GM21825 (cell line): ENCODE results near the gene PDE6B.
"Not testable (repeated sequence)": the region's sequence is repeated elsewhere in the genome, so short reads cannot be mapped to it uniquely, and the experiment has no call there.

ENCODE experiments used
- ATAC-seq: cut with Tn5 transposase; IDR thresholded peaks from one replicate; pipeline ENCODE4 v1.9.1; 2021; ENCODE audit warnings: mild to moderate bottlenecking, moderate library complexity; ENCODE audit not compliant: unreplicated experiment

The PDE6B gene

GRCh38 chr4:635066-635835 lies 9.9 kb downstream of the PDE6B start:
- not testable (repeated sequence) for ATAC-seq

DNA sequence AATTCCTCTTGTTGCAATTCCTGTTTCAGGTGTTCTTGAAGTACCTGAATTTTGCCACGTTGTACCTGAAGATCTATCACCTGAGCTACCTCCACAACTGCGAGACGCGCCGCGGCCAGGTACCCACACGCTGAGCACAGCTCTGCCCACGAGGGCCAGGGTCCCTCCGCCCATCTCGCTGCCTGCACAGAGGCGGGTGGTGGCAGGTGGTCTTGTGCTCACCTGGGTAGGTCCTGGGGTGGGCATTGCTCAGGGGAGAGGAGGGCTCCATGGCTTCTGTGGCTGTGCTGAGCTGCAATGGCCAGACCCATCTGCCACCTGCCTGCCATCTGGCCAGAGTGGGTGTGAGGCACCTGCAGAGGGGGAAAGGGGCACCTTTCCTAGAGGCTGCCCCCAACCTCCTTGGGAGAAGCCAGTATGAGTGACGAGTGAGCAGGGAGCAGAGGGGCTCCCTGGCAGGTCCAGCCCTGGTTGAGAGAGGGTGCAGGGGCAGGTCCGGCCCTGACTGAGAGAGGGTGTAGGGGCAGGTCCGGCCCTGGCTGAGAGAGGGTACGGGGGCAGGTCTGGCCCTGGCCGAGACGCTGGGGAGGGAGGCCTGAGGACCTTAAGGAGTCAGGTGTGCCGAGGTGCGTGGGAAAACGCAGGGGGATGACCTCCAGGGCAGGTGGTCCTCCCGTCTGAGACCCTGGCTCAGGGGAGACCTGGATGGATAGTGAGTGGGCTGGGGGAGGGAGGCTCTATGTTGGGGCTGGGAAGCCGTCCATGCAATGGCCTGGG lies 10.7 kb downstream of the PDE6B start:
- no peak for ATAC-seq

- no peak for ATAC-seq
These were observed 11.3 kb downstream of the PDE6B start for GRCh38 chr4:636628-637159.

- no peak for ATAC-seq
These were observed 12.3 kb downstream of the PDE6B start for GRCh38 chr4:637536-638280.

DNA sequence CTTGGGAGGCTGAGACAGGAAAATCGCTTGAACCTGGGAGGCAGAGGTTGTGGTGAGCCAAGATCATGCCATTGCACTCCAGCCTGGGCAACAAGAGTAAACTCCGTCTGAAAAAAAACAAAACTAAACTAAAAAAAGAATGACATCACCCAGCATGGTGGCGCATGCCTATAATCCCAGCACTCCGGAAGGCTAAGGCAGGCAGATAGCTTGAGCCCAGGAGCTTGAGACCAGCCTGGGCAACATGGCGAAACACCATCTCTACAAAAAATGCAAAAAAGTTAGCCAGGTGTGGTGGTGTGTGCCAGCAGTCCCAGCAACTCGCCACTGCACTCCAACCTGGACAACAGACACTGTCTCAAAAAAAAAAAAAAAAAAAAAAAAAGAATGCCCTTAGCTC lies 17.0 kb downstream of the PDE6B start:
- ATAC-seq = not testable (repeated sequence)

GRCh38 chr4:646460-646859 lies 21.1 kb downstream of the PDE6B start:
- no peak for ATAC-seq

DNA sequence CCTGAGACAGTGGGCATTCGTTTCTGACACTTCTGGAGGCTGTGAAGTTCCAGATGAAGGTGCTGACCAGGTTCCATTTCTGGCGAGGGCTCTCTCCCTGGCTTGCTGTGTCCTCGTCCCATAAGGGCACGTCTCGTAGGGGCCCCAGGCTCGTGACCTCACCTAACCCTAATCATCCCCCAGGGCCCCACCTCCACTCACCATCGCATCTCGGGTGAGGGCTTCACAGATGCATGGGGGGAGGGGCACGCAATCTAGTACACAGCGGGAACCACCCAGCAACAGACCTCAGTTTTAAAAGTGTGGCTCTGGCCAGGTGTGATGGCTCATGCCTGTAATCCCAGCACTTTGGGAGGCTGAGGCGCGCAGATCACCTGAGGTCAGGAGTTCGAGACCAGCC lies 22.1 kb downstream of the PDE6B start:
- no peak for ATAC-seq

- no peak for ATAC-seq
These were observed 23.4 kb downstream of the PDE6B start for GRCh38 chr4:648579-649292.

DNA sequence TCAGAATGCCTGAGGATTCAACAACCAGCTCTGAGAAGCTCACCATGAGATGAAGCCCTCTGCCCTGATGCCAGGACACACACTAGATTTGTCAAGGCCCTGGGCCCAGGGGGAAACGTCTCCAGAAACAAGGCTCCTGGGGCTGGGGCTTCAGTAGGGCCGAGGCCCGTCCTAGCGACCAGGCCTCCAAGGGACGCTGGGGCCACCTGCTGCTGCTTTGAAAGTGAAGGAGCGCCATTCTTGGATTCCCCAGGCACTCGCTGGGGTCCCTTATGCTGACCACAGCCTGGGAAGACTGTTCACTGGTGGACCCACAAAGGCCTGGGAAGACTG lies 23.9 kb downstream of the PDE6B start:
- ATAC-seq = no peak

DNA sequence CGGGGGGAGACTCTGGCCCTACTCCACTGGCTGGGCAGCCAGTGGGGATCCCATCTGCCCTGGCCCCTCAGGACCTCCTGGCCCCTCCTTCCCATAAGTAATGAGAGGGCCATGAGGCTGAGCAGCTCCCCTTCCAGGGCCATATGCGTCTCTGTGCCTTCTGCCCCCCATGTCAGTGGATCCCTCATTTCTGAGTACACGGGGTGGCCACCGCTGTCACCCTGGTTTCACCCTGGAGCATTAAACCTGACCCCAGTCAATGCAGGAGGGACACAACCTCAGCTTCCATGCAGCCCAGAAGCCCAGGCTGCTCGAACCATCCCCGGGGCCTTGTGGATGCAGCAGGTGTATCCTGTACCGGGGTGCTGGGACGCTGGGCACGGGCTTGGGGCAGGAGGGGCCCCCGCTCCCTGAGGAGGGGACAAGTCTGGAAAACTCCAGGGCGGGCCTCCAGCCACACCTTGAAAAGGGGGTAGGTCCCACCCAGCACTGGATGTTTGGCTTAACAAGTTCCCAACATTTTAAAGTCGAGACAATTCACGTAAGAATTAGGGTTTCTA lies 24.5 kb downstream of the PDE6B start:
- no peak for ATAC-seq

DNA sequence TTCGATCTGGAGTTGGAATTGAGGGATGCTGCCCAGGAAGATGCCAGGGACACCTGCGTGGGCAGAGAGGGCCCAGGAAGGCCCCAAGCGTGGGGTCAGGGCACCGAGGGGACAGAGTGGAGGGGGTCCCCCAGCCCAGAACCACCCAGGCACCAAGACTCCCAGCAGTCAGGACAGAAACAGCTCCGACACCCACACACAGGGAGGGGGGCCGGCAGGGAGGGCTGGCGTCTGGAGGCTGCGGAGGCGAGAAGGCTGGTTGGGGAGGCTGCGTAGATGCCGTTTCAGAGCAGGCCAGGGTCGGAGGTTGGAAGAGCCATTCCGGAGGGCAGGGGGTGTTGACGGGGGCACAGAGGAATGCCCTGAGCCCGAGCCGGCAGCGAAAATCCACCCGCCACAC lies 25.1 kb downstream of the PDE6B start:
- ATAC-seq = no peak

DNA sequence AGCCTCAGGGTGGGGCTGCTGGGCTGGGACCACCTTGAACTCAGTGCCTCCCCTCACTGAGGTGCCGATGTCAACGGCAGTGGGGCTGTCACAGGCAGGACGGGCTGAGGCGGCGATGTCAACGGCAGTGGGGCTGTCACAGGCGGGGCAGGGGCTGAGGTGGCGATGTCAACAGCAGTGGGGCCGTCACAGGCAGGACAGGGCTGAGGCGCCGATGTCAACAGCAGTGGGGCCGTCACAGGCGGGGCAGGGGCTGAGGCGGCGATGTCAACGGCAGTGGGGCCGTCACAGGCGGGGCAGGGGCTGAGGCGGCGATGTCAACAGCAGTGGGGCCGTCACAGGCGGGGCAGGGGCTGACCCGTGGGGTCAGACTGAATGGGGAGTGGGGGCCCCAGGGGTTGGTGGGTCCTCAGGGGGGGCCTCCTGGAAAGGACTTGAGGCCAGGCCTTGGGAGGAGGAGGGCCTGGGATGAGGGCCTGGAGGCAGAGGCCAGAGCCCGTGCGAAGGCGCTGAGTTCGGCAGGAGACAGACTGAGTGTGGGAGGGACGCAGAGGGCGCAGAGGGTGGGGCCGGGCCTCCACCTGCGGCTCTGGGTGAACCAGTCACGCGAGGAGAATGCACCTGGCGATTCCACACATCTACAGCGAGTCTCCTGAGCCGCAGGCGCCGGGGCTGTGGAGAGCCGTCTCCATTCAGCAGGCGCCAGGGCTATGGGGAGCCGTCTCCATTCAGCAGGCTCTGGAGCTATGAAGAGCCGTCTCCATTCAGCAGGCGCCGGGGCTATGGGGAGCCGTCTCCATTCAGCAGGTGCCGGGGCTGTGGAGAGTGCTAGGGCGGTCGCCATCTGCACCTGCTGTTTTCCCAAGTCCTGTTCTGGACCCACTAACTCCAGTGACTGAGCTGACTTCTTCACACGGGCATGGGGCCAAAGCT lies 25.8 kb downstream of the PDE6B start:
- ATAC-seq = no peak

GRCh38 chr4:651884-652642 lies 26.7 kb downstream of the PDE6B start:
- no peak for ATAC-seq

- ATAC-seq = no peak
These were observed 27.9 kb downstream of the PDE6B start for GRCh38 chr4:653080-653821.

DNA sequence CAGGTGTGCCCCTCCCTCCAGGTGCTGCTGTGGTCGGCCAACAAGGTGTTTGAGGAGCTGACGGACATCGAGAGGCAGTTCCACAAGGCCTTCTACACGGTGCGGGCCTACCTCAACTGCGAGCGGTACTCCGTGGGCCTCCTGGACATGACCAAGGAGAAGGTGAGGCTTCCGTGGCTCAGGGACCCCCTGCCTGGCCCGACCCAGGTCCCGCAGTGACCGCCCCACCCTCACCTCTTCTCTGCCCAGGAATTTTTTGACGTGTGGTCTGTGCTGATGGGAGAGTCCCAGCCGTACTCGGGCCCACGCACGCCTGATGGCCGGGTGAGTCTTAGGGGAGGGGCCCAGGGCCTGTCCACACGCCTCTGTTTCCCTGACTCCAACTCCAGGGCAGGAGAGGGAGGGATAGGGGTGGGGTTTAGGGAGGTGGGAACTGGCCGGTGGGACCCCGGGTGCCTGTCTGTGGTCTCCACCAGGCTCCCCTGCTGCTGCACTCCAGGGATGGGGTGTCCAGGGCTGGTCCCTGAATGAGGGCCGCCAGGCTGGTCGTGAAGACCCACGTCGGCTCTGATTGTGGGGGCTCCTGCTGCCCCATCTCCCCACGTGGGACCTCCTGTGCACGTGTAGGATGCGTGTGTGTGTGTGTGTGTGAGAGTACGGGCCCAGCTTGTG lies 28.6 kb downstream of the PDE6B start:
- ATAC-seq = no peak

GRCh38 chr4:654503-654845 lies 29.1 kb downstream of the PDE6B start:
- no peak for ATAC-seq

DNA sequence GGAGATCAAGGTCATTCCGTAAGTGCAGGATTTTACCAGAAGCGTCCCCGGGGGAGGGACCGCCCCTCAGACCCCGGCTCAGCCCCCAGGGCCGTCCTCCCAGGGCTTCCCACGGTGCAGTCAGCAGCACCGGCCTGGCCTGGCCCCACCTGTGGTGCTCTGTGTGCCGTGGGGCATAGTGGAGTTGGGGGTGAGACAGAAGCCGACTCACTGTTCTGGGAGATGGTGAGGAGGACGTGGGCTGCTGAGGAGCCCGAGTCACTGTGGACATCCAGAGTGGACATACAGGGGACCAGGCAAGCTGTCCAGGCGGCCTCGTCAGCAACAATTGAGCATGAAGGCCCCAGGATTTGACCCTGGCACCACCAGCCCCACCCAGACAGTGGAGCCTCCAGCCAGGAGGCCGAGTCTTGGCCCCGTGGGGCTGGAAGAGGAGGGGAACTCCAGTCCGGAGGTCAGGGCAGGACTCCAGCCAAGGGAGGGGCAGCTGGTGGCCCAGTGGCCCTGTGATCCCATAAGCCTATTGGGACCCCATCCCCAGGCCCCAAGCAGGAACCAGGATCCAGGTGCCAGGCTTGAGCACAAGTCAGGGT lies 29.6 kb downstream of the PDE6B start:
- ATAC-seq = no peak
